ENCODE results near the gene HS1BP3. TPM values are rescaled to one million over a fixed set of nuclear protein-coding genes. Genes with fewer than 3 reads are reported as not detected.

The HS1BP3 gene
- total RNA-seq, 2 donors from 2014 or later: 10.7 to 11.0 TPM

DNA sequence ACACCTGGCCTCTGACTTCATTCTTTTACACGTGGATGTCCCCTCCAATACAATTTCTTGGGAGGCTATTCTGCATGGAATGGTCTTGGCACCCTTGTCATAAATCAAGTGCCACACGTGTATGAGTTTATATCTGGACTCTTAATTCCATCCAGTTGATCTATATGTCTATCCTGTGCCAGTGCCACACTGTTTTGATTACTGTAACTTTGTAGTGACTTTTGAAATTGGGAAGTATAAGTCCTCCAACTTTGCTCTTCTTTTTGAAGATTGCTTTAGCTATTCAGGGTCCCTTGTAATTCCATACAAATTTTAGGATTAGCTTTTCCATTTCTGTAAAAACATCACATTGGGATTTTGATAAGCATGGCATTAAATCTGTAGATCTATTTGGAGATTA, 43.5 kb downstream of the HS1BP3 start:
- Mint-ChIP-seq H3K36me3 (ENCODE audit: insufficient read depth in 2 of 2) (peaks cover 2 to 3% of the 10 kb centered on the region in 2 donors), H3K27ac (no peak overlapping the region), H3K4me3 (no peak overlapping the region), H3K4me1 (ENCODE audit: low read depth) (no peaks in the 10 kb centered on the region), H3K27me3 (ENCODE audit: low read depth) (no peaks in the 10 kb centered on the region), H3K9me3 (peaks cover 0 to 1% of the 10 kb centered on the region in 2 donors)
- DNase-seq: no peak
- no peak for ATAC-seq (replicated peaks in 1 of 2)

DNA sequence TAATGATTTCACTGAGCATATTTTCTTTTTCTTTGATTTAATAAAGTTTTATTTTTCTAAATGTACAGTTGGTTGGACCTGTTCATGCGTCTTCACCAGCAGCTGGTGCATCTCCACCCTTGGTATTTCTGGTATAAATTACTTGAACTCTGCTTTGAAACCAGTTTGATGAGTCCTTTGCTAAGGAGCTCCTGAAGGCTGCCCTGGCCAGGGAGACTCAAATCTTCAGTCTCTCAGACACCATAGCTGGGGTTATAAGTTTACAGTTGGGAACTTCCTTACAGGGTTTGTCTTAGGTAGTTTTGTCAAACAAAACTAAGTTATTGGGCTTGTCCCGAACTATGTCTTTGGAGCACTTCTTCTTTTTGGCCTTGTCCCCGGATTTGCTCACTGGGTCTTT, 44.7 kb downstream of the HS1BP3 start:
- ATAC-seq (replicated peaks in 1 of 2): no peak
- H3K27me3 Mint-ChIP-seq (ENCODE audit: low read depth): no peaks in the 10 kb centered on the region

DNA sequence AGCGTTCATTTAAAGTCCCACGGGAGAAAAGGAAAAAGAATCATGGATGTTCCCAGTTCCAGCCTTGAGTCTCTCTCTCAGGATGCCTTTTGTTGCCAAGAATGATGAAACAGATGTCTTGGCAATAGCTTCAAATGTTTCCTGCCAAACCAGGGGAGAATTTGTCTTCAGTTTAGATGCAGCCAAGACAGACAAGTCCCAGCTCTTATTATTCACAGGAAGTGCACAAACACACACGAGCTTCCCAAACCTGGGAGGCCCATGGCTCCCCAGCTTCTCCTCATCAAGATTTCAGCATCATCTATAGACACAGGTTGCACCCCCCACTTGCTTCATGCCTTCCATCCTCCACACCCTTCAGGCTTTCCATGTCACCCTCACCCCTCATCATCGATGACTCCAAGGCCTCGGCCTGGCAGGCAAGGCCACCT, 45.9 kb downstream of the HS1BP3 start:
- no peak for ATAC-seq (replicated peaks in 1 of 2)
- Mint-ChIP-seq H3K36me3 (ENCODE audit: insufficient read depth in 2 of 2) (peaks cover 2 to 3% of the 10 kb centered on the region in 2 donors), H3K27ac (no peak overlapping the region), H3K4me1 (ENCODE audit: low read depth) (no peaks in the 10 kb centered on the region), H3K27me3 (ENCODE audit: low read depth) (no peaks in the 10 kb centered on the region), H3K9me3 (peaks cover 0 to 3% of the 10 kb centered on the region in 2 donors), H3K4me3 (no peak overlapping the region)
- no peak for DNase-seq

More for the DNA sequence above, 44.7 kb downstream of the HS1BP3 start:
- H3K36me3 Mint-ChIP-seq (ENCODE audit: insufficient read depth in 2 of 2): peaks cover 2 to 3% of the 10 kb centered on the region in 2 donors
- DNase-seq: no peak
- H3K9me3 Mint-ChIP-seq: peaks cover 0 to 3% of the 10 kb centered on the region in 2 donors
- no peak overlapping the region for H3K27ac Mint-ChIP-seq
- no peaks in the 10 kb centered on the region for H3K4me1 Mint-ChIP-seq (ENCODE audit: low read depth)
- no peak overlapping the region for H3K4me3 Mint-ChIP-seq

DNA sequence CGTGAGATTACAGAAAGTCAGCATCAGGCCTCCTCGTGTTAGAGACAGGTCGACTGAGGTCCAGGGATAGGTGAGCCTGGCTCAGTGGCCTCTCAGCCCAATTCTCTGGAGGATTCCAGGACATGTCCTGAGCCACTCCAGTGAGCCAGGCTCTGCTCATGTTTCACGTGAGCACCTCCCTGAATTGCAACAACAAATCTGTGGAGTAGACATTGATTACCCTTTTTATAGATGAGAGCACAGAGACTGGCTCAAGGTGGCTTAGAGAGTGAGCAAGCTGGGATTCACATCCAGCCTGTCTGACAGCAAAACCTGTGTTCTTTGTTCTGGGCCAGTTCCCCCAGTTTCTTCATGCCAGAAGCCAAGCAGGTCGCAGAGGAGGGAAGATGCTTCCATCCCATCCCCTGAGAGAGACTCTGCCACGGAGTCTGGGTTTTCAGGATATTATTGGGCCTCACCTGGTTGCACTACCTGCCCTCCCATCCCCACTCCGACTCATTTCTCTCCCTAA, 46.4 kb downstream of the HS1BP3 start:
- H3K9me3 Mint-ChIP-seq: peaks cover 0 to 3% of the 10 kb centered on the region in 2 donors
- H3K4me3 Mint-ChIP-seq: no peak overlapping the region
- H3K27me3 Mint-ChIP-seq (ENCODE audit: low read depth): no peaks in the 10 kb centered on the region
- no peaks in the 10 kb centered on the region for H3K4me1 Mint-ChIP-seq (ENCODE audit: low read depth)
- no peak for DNase-seq
- peaks cover 2 to 3% of the 10 kb centered on the region in 2 donors for H3K36me3 Mint-ChIP-seq (ENCODE audit: insufficient read depth in 2 of 2)
- ATAC-seq (replicated peaks in 1 of 2): no peak
- H3K27ac Mint-ChIP-seq: no peak overlapping the region

DNA sequence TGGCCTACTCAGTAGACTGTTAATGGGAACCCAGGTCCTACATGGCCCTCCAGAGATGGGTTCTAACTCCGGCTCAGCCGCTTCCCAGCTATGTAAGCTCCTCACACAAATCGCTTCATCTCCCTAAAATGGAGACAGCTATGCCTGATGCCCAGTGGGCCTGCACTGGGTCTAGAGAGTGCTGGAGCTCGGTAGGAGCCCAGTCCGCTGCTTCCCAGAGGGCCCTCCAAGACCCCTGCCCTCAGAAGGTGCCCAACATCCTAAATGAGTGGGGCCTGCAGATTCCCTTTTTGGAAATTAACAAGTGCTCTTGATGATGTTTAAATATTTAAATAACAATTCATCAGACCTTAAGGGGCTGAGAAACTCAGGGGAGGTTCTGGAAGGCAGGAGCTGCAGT, 47.1 kb downstream of the HS1BP3 start:
- no peak for ATAC-seq (replicated peaks in 1 of 2)

DNA sequence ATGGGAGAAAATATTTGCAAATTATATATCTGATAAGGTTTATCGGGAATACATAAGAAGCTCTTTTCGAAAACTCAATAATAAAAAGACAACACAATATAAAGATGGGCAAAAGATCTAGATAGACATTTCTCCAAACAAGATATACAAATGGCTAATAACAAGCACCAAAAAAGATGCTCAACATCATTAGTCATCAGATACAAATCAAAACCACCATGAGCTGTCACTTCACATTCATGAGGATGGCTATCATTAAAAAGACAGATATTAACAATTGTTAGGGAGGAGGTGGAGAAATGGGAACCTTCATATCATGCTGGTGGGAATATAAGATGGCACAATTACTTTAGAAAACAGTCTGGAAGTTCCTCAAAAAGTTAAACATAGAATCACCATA, 48.1 kb downstream of the HS1BP3 start:
- DNase-seq: no peak
- Mint-ChIP-seq H3K27ac (no peak overlapping the region), H3K9me3 (peaks cover 0 to 2% of the 10 kb centered on the region in 2 donors), H3K27me3 (ENCODE audit: low read depth) (no peaks in the 10 kb centered on the region), H3K4me3 (no peak overlapping the region), H3K36me3 (ENCODE audit: insufficient read depth in 2 of 2) (peaks cover 0 to under 1% of the 10 kb centered on the region in 2 donors), H3K4me1 (ENCODE audit: low read depth) (no peaks in the 10 kb centered on the region)
- ATAC-seq (replicated peaks in 1 of 2): no peak

More for the DNA sequence above, 47.1 kb downstream of the HS1BP3 start:
- DNase-seq: no peak
- Mint-ChIP-seq H3K27ac (no peak overlapping the region), H3K27me3 (ENCODE audit: low read depth) (no peaks in the 10 kb centered on the region), H3K4me3 (no peak overlapping the region), H3K36me3 (ENCODE audit: insufficient read depth in 2 of 2) (peaks cover 2 to 3% of the 10 kb centered on the region in 2 donors), H3K4me1 (ENCODE audit: low read depth) (no peaks in the 10 kb centered on the region), H3K9me3 (peaks cover 0 to 3% of the 10 kb centered on the region in 2 donors)

DNA sequence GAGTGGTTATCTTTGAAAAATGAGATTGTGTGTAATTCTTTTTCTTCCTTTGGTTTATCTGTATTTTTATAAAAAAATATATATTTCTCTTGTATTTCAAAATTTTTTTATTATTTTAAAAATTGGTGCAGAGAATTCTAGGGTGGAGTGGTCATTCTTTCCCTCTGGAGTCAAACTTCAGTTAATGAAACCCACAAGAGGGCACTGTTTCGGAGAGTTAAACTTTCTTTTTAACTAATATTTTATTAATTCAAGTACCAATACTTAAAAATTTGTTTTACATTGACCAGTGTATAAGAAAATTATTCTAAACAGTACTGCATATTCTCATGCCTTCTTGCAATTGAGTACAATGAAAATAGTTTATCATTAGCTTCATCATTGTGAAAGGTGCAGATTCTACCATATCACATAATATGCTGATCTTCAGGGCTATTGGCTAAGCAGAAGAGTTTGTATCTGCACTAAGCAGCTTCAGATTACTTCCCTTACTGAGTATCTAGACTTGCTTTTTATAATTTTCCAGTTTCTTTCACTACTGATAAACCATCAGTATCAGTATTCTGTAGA, 50.1 kb downstream of the HS1BP3 start:
- ATAC-seq (replicated peaks in 1 of 2) (no peak), DNase-seq (no peak)
- Mint-ChIP-seq H3K36me3 (ENCODE audit: insufficient read depth in 2 of 2) (no peaks in the 10 kb centered on the region), H3K9me3 (peaks cover 0 to 2% of the 10 kb centered on the region in 2 donors), H3K4me1 (ENCODE audit: low read depth) (peaks cover 5% of the 10 kb centered on the region), H3K4me3 (no peak overlapping the region), H3K27me3 (ENCODE audit: low read depth) (no peaks in the 10 kb centered on the region), H3K27ac (no peak overlapping the region)

DNA sequence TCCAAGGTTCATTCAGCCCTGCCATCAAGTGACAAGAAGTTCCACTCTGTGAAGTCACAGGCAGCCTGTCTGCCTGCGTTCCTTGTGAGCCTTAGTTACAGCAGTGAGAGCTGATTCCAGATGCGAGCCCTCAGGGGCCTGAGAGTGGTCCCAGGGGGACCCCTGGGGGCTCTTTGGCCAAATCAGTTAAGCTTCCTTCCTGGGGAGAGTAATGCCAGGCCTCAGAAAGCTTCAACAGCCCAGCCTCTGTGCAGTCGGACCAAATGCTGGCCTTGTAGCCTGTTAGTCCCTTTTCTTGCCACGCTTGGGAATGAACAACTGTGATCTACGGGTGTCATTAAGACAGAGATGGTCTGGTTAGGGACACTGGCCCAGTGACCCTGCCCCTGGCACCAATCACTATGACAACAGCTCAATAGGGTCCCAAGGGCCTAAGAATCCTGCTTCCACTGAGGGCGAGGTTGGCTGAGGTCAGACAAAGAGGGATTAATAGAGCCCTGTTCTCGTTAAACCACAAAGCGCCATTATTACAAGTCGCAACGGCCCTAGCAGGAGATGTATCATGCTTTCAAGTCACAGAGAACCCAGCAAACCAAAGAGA, 50.9 kb downstream of the HS1BP3 start:
- no peaks in the 10 kb centered on the region for H3K27me3 Mint-ChIP-seq (ENCODE audit: low read depth)
- H3K36me3 Mint-ChIP-seq (ENCODE audit: insufficient read depth in 2 of 2): no peaks in the 10 kb centered on the region
- H3K27ac Mint-ChIP-seq: no peak overlapping the region
- H3K4me3 Mint-ChIP-seq: no peak overlapping the region
- peaks cover 0 to 2% of the 10 kb centered on the region in 2 donors for H3K9me3 Mint-ChIP-seq
- ATAC-seq (replicated peaks in 1 of 2) (no peak), DNase-seq (no peak)
- peaks cover 13% of the 10 kb centered on the region for H3K4me1 Mint-ChIP-seq (ENCODE audit: low read depth)

DNA sequence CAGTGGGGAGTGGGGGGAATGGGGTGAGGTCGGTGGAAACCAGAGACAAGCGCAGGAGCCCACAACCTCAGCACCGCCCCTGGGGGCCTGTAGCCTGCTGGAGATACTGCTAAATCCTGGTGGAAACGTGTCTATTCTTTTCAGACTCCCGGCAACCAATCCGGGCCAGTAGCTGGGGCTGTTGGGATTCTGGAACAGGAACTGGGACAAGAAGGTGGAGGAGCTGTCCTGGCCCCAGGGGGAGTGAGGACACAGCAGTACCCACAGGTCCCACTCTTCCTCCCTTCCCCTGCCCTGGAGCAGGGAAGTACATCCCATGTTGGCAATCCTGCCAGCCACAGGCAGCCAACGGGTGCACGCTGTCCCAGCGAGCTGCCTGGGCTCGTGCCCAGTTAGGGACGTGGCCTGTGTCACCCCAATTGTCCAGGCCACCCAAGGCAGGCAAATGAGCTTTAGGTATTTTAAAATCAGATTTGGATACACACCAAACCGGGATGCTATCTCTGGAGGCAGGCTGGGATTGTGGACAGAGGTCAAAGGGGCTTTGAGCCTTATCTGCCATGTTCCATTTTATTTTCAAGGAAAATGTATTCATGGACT, 51.8 kb downstream of the HS1BP3 start:
- peaks cover 0 to 2% of the 10 kb centered on the region in 2 donors for H3K9me3 Mint-ChIP-seq
- H3K27ac Mint-ChIP-seq: no peak overlapping the region
- no peaks in the 10 kb centered on the region for H3K36me3 Mint-ChIP-seq (ENCODE audit: insufficient read depth in 2 of 2)
- H3K27me3 Mint-ChIP-seq (ENCODE audit: low read depth): no peaks in the 10 kb centered on the region
- peaks cover 13% of the 10 kb centered on the region for H3K4me1 Mint-ChIP-seq (ENCODE audit: low read depth)
- no peak overlapping the region for H3K4me3 Mint-ChIP-seq
- DNase-seq (no peak), ATAC-seq (replicated peaks in 1 of 2) (no peak)

DNA sequence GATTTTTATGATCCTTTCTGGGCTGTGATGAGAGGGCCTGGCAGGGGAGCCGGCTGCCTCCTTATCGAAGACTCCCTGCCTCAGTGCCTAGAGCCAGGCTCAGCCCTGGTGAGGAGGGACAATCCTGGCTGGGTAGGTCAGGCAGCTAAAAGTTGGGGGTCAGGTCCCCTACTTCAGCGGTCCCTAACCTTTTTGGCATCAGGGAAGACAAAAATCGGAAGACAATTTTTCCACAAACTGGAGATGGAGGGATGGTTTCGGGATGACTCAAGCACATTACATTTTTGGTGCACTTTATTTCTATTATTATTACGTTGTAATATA, 53.1 kb downstream of the HS1BP3 start:
- Mint-ChIP-seq H3K4me1 (ENCODE audit: low read depth) (peaks cover 13% of the 10 kb centered on the region), H3K27me3 (ENCODE audit: low read depth) (no peaks in the 10 kb centered on the region), H3K36me3 (ENCODE audit: insufficient read depth in 2 of 2) (no peaks in the 10 kb centered on the region), H3K9me3 (peaks cover 0 to 2% of the 10 kb centered on the region in 2 donors), H3K27ac (no peak overlapping the region), H3K4me3 (no peak overlapping the region)
- DNase-seq (no peak), ATAC-seq (replicated peaks in 1 of 2) (no peak)

DNA sequence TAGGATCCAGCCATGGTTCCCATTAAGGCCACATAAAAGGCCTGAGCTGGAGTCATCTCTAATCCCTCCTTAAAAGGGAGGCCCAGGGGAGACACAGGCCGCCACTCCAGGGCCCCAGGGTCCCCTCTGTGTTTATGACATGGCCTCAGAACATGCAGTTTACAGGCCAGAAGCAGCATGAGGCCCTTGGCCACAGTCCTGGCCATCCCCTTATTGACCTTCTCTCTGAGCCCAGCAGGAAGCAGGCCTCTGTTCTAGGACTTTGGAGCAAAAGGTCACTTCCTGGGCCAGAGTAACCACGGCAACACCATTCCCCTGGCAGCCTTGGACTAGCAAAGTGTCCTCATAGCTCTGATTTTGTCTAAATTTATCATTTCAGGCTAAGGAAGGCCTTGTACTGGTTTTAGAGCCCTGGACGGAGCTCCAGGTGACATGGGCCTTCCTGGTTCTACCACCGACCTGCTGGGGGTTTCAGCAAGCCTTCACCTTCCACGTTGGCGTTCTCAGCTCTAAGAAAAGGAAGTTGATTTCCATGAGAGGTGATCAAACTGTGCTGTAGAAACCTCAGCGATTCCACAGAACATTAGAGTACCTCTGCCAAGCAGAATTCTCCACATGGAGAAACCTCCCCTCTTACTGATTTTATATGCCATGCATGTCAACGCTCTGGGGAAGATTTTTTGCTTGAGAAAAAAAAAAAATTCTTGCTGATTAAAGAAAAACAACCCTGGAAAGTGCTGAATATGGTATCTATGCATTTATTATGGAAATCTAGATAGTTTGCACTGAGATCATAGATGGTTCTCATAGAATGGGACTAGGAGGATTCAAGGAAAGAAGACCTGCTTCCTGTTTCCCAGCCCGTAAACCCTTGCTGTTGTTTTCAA, 53.7 kb downstream of the HS1BP3 start:
- H3K27me3 Mint-ChIP-seq (ENCODE audit: low read depth): no peaks in the 10 kb centered on the region
- DNase-seq: no peak
- H3K27ac Mint-ChIP-seq: no peak overlapping the region
- H3K4me1 Mint-ChIP-seq (ENCODE audit: low read depth): peaks cover 13% of the 10 kb centered on the region
- no peaks in the 10 kb centered on the region for H3K36me3 Mint-ChIP-seq (ENCODE audit: insufficient read depth in 2 of 2)
- peaks cover 0 to 2% of the 10 kb centered on the region in 2 donors for H3K9me3 Mint-ChIP-seq
- no peak for ATAC-seq (replicated peaks in 1 of 2)
- no peak overlapping the region for H3K4me3 Mint-ChIP-seq

DNA sequence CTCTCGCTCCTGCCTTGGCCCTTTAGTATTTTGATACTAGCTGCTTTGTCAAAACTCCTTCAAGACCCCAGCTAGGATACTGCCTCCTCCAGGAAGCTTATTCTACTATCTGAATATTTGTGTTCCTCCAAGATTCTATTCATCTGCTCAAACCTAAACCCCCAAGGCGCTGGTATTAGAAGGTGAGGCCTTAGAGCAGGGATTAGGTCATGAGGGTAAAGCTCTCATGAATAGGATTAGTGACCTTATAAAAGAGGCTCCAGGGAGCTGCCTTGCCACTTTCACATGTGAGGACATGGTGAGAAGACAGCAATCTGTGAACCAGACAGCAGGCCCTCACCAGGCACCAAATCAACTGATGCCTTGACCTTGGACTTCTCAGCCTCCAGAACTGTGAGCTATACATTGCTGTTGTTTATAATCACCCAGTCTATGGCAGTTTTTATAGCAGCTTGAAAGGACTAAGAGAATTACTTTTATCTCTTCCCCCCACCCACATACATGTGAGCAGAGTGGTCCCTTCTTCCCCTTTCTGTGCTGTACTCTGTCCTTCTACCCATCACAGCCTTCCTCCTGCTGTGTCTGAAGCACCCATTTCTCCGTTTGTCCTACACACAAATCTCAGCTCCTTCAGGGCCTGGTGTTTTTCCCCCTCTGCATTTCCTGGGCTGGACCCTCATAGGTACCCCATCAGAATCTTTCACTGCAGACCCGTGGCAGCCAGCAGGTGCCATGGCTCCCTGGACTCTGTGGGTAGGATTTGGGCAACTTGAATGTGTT, 54.5 kb downstream of the HS1BP3 start:
- peak overlapping the region in 1 of 2 donors; percentile 66 for H3K4me3 Mint-ChIP-seq
- H3K4me1 Mint-ChIP-seq (ENCODE audit: low read depth): peaks cover 13% of the 10 kb centered on the region
- ATAC-seq (replicated peaks in 1 of 2) (peak in 1 of 2 donors; percentile 1), DNase-seq (no peak)
- H3K9me3 Mint-ChIP-seq: no peaks in the 10 kb centered on the region
- no peaks in the 10 kb centered on the region for H3K36me3 Mint-ChIP-seq (ENCODE audit: insufficient read depth in 2 of 2)
- peak overlapping the region; percentile 56 for H3K27ac Mint-ChIP-seq
- H3K27me3 Mint-ChIP-seq (ENCODE audit: low read depth): no peaks in the 10 kb centered on the region

Data from activated T-cell treated with anti-CD3 and anti-CD28 coated beads, Interleukin-2, amount 50 U/mL, for 72 hours (primary cell).